GM21529 (cell line): ENCODE data around the gene SH3PXD2A.
"Not testable (repeated sequence)": the region's sequence is repeated elsewhere in the genome, so short reads cannot be mapped to it uniquely, and the experiment has no call there.

Experiments used
- ATAC-seq: cut with Tn5 transposase; IDR thresholded peaks from one replicate; pipeline ENCODE4 v1.9.1; 2021; ENCODE audit not compliant: unreplicated experiment

SH3PXD2A gene

GRCh38 chr10:103612462-103613365, 242.7 kb downstream of the SH3PXD2A start:
- no peak for ATAC-seq

- no peak for ATAC-seq
These were observed 244.4 kb downstream of the SH3PXD2A start for GRCh38 chr10:103610921-103611511.

DNA sequence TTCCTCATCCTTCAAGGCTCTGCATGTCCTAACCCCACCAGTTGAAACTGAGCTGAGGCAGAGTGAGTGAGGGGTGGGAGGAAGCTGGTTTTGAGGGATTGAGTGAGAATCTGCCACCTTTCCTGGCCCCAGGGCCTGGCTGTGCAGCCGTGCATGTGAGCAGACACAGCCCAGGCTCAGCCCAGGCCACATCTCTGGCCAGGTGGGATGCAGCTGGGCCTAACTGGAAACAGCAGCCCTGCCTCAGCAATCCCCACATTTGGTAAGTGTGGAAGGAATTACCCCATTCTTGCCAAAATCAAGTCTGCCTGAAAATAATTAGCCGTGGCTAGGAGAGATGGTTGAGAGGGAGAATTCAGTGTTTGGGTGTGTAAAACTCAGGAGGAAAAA, 245.3 kb downstream of the SH3PXD2A start:
- no peak for ATAC-seq

DNA sequence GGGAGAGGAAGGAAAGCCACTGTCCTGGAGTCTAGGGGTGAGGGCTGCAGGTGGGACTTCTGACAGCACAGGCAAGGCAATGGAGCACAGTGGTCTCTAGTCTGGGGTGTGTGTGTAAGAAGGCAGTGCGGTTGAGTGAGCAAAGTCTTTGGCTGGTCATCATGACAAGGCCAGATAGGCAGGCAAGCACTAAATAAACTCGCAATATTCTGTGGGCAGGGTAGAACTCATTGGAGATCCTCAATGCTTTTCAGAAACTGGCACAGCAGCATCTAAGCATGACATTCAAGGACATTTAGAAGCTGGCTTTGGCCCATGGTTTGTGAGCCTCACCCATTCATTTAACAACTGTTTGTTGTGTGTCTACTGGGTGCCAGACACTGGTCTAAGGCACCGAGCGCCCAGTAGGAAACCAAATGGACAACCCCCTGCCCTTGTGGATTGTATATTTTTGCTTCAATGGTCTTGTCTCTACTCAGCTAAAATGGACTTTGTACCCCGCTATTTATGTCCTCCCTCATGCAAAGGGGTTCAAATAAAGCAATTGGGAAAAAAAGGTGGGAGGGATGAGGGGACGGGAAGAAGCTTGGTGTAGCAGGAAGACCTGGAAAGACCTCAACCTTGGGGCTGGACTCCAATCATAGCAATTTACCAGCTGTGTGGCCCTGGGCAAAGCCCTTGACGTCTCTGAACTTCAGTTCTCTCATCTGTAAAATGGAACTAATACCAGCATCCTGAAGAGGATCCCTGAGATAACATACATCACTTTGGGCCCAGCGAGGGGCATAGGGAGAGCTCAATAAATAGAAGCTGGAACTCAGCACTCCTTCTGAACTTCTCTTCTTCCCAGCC, 245.9 kb downstream of the SH3PXD2A start:
- ATAC-seq: no peak

DNA sequence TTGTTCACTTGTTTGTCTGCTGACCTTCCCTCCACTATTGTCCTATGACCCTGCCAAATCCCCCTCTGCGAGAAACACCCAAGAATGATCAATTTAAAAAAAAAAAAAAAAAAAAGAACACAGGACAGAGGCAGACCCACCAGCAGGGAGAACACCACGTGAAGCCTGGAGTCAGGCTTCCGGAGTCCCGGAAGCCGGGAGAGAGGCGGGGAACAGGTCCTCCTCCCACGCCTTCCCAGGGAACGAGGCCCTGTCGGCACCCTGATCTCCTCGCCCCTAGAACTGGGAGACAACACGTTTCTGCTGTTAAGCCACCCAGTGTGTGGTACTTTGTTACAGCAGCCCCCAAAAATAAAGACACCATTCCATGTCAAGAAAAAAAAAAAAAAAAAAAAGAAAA, 247.3 kb downstream of the SH3PXD2A start:
- not testable (repeated sequence) for ATAC-seq

GRCh38 chr10:103607051-103607450, 248.3 kb downstream of the SH3PXD2A start:
- not testable (repeated sequence) for ATAC-seq

DNA sequence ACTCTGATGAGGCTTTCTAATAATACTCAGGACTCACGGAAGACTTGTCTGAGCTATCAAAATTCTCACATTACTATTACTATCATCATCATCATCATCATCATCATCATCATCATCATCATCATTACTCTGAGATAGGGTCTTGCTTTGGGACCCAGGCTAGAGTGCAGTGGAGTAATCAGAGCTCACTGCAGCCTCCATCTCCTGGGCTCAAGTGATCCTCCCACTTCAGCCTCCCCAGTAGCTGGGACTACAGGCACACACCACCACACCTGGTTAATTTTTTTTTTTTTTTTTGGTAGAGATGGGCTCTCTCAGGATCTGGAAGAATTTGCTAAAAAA, 249.3 kb downstream of the SH3PXD2A start:
- ATAC-seq: not testable (repeated sequence)

DNA sequence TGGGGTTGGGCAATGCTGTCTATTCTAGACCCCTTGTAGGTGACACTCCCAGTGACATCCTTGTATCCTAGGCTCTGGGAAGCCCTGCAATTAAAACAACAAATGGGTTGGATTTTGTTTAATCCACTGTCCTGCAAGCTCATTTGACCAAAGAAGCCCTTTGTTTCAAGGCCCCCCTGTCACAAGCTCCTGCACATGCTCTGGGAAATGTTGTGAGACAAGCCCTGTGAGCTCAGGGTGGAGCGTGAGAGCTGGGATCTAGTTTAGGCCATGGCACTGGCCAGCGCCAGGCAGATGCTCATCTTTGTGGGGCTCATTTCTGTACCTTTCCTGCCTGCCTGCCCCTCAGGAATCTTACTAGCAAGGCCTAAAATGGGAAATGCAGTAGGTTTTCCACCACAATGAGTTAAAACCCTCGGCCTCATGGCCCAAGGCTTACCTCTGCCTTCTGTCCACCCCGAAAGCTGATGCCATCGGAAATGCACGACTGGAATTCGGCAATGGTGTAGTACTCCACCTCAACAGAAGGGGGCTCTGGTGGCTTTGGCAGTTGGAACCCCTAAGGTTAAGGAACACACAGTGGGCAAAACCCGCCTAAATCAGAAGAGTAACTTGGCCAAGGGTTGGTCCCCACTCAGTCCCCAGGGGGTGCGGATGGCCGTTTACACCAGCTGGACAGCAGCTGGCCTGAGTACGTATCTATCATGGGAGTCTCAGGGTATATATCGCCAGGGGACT, 249.8 kb downstream of the SH3PXD2A start:
- no peak for ATAC-seq

GRCh38 chr10:103603382-103603781, 252.0 kb downstream of the SH3PXD2A start:
- ATAC-seq: no peak

DNA sequence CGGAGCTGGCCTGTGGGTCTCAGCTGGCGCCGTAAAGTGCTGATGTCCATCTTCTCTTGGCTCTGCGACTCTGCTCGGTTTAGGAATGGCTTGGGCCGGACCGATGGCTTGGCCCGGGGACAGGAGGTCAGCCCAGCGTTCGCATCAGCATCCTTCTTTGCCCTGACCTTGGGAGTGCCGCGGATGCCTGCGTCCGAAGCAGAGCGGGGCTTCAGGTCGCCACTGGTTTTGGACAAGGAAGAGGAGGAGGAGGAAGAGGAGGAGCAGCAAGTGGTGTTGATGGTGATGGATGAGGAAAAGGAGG, 252.6 kb downstream of the SH3PXD2A start:
- no peak for ATAC-seq

GRCh38 chr10:103602028-103602851, 253.1 kb downstream of the SH3PXD2A start:
- ATAC-seq: no peak

DNA sequence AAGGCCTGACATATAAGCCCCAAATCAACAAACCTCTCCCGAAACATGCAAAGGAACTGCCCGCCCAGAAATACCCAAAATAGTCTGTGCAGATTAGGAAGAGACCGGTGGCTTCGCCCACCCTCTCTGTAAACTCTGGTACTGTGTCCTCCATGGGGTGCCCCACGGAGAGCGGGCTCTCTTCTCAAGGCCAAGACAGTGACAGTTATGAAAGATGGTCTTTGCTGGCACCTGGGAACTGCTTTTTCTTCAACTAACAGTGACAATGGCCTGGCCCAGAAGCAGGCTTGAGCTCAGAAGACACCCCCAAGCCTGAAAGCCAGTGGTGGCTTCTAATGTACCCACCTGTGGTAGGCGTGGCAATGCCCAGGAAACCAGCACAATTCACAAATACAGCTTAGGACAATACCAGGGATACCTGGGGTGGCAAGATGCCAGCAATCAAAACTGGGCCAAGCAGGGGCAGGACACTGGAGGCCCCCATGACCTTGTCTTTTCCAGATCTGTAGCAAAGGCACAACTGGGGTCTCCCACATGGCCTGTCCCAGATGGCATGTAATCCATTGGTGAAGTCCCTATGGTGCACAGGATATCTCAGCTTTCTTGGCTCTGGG, 254.3 kb downstream of the SH3PXD2A start:
- no peak for ATAC-seq

- no peak for ATAC-seq
These were observed 255.1 kb downstream of the SH3PXD2A start for GRCh38 chr10:103600325-103600724.

- no peak for ATAC-seq
These were observed 255.5 kb downstream of the SH3PXD2A start for GRCh38 chr10:103599907-103600306.

- no peak for ATAC-seq
These were observed 256.2 kb downstream of the SH3PXD2A start for GRCh38 chr10:103599211-103599610.

- no peak for ATAC-seq
These were observed 256.7 kb downstream of the SH3PXD2A start for GRCh38 chr10:103598654-103599115.

DNA sequence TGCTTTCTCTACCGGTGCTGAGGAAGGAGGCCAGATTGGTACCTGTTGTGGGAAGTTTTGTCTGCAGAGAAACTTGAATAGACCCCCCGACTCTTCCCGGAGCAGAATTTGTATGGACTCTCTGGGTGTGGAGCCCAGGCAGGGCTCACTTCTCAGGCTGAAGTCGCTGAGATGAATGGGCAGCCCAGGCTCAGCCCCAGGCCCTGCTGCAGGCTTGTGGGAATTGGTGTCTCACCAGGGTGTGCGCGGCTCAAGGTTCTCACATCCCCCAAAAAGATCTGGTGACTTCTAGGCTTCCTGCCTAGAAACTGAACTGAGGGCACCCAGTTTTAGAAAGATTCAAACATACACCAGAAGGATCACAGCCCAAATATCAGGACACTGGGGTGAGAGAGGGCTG, 258.4 kb downstream of the SH3PXD2A start:
- no peak for ATAC-seq

DNA sequence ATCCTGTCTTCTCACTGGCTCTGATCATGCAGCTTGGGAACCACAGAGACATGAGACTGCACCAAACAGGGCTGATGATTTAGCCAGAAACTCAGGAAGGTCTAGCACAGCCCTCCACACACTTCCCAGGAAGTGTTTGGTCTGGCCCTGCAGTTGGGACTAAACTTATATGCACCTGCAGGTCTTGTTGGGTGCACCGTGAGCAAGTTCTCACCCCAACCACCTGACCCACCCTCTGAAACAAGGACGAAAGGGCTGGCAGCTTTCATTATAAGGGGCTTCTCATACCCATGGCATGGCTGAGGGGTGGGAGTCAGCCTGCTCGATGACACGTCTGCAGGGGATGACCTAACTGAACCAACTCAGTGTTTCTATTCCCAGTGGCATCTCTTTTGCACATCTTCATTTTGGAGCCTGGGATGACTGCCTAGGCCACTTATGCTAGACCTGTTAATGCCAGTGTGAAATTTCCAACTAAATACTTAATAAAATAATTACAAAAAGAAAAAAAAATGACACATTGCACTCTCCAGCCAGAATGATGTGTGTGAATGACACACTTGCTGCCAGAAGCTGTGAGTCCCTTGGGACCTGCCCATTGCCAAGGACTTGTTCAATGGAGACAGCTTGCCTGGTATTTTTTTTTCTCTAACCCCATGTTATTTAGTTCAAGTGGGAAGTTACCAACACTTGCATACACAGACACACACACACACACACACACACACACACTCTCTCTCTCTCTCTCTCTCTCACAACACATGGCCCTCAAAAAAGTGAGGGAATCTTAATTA, 259.2 kb downstream of the SH3PXD2A start:
- ATAC-seq: no peak

DNA sequence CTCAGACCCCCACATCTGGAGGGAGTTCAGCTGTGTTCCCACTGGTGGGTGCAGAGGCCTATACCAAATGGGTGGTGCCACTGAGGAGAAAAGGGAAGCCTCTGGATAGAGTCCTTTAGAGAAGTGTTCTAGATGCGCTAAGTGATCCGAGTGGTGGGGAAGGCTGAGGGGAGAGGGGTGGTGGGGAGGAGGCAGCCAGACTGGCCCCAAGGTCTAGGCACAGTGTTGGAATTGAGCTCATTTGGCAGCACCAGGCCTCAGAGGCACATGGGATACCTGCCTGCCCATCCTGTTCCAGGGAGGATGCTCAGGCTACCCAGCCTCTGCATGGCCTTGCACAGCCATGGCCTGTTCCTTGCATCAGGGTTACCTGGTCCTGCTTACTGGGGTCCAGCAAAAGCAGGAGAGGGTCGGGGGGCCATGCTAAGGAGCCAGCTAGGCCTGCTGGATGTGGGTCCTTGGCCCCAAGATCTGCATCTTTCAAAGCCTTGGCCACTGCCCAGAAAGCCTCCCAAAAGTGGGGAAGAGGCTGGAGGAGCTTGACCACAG, 262.3 kb downstream of the SH3PXD2A start:
- ATAC-seq: no peak
